Left colon (tissue), 2 donors: ENCODE measurements around the gene STAT4. TPM values are rescaled to one million over a fixed set of nuclear protein-coding genes. Genes with fewer than 3 reads are reported as not detected.
"Not testable (repeated sequence)": the region's sequence is repeated elsewhere in the genome, so short reads cannot be mapped to it uniquely, and the experiment has no call there.

Experiments
- ATAC-seq: fragments of 200-7000 bp; cut with Tn5 transposase; one replicate; pipeline ENCODE4 v1.9.1; 2020; ENCODE audit warnings: mild to moderate bottlenecking, moderate library complexity
- DNase-seq, 2 donors: peaks; one replicate each; pipeline ENCODE4 v3.0.0-alpha.2; 2020
- intact Hi-C, 2 donors: fragments of 100-400 bp; cut with DNase I in 1 of 2; cut with micrococcal nuclease in 1 of 2; formaldehyde crosslinking; loops; one replicate each; pipeline versions ENCODE4 v1.11.2 to v1.14.0; 2022; cut with DNase I, micrococcal nuclease
- total RNA-seq, 2 donors: library from RNA; stranded (reverse); fragmentation: NEBNext Ultra II Directional; extraction: Animal tissue kit (Norgen Biotek cat#: 25700); gene quantifications; one replicate each; pipeline ENCODE4 v1.2.1, GENCODE V29; 2021
- donor health status: DM: no; HTN: no; CAD: no.
- donor health status: DM: yes; HTN: yes; CAD: no.

Gene STAT4
- total RNA-seq, 2 donors from 2014 or later: 1.7 to 2.3 TPM

DNA sequence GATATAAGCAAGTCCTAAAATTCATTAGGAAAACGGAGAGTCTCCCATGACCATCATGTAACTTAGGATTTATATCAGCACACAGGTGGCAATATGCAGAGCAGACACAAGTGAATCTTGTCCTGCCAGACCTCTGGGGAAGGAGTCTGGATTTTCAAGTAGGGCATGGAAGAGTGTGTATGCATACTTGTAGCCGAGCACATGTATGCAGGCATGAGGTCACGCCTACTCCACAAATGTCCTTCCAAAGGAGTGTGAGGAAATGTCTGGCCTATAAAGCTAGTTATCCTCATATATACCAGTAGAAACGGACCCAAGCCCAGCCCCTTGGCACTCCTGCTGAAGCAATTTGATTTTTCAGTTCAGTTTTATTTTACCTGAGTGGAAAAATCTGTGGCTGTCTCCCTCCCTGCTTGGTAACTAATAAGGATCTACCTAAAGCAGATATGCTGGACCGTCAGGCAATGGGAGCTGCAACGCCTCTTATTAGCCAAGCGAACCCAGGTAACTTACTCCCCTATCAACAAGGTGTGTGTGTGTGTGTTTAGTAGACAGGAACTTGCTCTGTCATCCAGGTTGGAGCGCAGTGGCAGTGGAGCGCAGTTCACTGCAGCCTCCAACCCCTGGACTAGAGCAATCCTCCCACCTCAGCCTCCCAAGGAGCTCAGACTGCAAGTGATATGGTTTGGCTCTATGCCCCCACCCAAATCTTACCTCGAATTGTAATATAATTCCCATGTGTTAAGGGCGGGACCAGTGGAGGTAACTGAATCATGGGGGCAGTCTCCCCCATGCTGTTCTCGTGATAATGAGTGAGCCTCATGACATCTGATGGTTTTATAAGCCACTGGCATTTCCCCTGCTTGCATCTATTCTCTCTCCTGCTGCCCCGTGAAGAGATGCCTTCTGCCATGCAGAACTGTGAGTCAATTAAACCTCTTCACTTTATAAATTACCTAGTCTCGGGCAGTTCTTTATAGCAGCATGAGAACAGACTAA is 139.6 kb downstream of the STAT4 start:
- intact Hi-C loops: no loop called here
- DNase-seq (no peak), ATAC-seq (no peak)

DNA sequence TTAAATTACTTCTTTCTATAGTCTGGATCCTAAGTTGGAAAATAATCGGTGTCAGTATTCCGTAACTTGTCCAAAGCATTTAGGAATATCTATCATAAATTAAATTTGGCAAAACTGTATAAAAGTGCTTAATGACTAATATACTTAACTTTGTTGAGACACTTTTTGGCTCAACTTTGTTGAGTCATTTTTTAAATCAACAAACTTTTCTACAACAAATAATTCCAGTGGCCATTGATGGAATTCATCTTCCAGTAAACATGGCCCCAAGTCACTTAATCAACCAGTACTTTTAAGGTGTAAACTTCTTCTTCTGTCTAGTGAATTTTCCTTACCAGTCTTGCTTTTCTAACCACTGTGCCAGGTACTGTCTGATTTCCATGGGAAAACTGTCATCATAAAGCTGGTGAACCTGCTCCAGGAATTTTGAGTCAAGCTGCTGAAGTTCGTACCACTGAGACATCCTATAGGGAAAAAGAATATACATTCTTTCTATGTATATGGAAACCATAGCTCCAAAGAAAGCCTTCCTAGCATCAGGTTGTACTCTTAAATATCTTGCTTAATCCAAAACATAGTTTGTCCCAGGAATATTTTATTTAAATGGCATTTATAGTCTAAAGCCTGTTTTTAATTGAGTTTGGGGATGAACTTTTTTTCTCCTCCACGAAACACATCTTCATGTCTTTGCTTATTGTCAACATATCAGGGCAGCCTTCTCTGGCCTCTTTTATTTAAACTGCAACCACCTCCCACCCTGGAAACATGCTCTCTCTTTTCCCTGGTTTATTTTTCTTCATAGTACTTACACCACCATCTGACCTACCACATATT is 141.0 kb downstream of the STAT4 start:
- intact Hi-C loops: no loop called here

DNA sequence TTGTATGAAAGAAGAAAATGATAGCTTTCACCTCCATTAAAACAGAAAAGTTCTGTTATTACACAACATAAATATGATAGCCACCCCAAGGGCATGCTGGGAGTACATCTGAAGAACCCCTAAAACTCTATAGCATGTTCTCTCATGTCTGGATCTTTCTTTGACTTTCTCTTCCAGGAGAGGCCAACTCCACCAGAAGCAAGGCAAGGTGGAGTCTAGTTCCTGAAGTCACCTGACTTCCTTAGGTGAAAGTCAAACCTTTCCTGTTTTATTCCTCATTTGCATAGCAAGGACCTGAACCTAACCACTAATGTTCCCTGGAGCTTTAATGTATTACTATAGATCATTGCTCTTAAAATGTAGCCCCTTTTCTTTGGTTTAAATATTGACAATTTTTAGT is 142.5 kb downstream of the STAT4 start:
- intact Hi-C loops: no loop called here
- ATAC-seq (no peak), DNase-seq (no peak)

More for the DNA sequence above, 141.0 kb downstream of the STAT4 start:
- DNase-seq: no peak
- no peak for ATAC-seq

DNA sequence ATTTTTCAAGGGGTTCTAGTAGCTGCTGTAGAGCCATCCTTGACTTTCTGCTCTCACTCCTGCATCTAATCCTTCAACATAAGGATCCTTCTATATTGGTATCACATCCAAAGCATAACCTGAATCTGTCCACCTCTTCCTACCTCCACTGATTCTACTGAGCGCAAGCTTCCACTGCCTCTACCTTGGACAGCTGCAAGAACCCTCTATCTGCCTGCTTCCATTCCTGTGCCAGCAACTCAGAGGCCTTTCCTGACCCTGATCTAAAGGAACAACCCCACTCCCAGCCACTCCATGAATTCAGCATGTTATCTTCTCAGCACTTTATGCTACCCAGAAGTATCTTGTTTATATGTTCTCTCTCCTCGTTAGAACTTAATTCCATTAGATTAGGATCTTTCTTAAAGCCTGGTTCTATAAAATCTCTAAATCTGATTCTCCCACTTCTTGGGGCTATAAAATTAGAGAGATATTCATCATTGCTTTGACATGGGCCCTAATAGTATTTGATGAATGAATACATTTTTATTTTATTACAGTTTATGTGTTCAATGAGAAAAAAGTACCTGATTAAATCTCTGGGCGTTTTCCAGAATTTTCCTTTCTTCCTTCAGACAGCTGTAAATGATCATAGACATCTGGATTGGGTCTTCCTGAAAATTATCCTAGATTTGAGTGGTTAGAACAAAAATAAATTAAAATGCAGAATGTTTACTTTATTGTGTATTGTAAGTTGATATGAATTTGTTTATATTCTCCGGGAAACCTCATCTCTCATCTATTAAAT is 143.6 kb downstream of the STAT4 start:
- intact Hi-C loops: no loop called here
- DNase-seq (no peak), ATAC-seq (no peak)

DNA sequence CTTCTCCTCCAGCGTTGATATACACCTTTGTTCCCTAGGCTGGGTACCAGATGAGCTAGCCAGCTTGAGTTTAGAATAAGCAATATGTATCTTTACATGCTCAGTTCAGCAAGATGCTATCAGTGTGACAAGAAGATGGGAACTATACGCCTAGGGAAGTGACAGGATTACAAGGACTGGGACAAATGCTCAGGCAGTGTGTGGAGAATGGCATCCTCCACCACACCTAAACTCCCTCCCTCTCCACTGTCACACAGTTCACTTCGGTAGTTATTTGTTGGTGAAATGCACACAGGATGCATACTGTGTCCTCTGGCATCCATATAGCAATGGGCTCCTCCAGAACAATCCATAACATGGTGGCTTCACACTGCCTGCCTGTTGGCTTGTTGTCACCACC is 144.5 kb downstream of the STAT4 start:
- intact Hi-C loops: no loop called here
- no peak for ATAC-seq

DNA sequence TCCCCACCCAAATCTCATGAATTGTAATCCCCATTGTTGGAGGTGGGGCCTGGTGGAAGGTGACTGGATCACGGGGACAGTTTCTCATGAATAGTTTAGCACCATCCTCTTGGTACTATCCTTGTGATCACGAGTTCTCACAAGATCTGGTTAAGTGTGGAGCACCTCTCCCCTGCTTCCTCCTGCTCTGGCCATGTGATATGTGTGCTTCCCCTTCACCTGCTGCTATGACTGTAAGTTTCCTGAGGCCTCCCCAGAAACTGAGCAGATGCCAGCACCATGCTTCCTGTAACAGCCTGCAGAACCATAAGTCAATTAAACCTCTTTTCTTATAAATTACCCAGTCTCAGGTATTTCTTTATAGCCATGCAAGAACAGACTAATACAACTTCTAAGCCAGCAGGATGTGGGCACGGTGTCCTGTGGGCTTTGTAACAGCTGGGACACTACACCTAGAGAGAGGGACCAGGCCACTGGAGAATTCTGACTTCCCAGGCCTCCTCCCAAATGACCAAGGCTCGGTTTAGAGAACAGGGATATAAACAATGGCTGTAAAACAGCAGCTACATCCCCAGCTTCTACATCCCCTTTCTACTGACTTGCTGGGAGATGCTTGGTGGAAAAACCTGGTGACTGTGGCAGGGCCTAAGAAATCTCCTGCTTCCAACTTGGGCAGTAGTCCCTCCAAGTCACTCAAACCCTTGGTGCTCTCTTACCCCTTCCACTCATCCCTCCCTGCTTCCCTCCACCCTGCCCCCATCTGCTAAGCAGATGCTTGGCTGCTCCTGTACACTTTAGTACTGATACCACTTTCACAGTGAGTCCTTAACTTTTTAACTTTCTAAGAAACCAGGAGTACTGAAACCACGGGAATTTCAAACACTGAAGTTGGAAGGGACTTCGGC is 147.1 kb downstream of the STAT4 start:
- intact Hi-C loops: no loop called here
- DNase-seq: no peak
- ATAC-seq: no peak

More for the DNA sequence above, 144.5 kb downstream of the STAT4 start:
- no peak for DNase-seq

DNA sequence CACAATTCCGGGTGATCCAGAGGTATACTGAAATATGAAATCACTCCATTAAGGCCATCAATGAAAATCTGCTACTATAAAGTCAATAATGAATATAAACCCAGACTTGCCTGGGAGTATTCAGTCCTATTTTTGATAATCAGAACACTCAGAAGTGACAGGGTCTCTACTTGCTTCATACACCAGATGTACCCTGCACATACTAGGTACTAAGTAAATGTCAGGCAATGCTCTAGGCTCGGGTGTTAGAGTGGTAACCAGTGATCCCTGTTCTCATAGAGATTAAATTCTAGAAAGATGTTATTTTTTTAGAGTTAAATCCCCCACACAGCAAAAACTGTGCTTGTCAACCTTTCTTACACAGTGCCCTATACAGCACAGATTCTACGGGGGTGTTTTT is 149.2 kb downstream of the STAT4 start:
- ATAC-seq: no peak
- no peak for DNase-seq
- intact Hi-C loops: no loop called here

DNA sequence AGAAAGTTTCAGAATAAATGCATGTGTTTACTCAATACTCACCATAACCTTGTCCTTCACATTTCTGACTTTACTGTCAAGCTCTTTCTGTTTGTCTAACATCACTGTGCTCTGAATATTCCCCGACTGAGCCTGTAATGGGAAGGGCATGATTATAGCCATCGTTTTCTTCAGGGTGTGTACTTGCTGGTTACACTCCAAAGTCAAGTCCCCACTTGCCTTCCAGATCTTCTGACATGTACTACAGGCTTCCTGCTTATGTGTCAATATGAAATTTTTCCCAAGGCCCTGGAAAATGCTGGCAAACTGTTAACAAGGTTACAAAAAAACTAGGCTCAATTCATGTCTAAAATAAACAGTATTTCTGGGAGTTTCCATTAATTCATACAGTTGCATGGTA is 149.8 kb downstream of the STAT4 start:
- DNase-seq: no peak
- intact Hi-C loops: no loop called here
- ATAC-seq: peak; percentile 77

DNA sequence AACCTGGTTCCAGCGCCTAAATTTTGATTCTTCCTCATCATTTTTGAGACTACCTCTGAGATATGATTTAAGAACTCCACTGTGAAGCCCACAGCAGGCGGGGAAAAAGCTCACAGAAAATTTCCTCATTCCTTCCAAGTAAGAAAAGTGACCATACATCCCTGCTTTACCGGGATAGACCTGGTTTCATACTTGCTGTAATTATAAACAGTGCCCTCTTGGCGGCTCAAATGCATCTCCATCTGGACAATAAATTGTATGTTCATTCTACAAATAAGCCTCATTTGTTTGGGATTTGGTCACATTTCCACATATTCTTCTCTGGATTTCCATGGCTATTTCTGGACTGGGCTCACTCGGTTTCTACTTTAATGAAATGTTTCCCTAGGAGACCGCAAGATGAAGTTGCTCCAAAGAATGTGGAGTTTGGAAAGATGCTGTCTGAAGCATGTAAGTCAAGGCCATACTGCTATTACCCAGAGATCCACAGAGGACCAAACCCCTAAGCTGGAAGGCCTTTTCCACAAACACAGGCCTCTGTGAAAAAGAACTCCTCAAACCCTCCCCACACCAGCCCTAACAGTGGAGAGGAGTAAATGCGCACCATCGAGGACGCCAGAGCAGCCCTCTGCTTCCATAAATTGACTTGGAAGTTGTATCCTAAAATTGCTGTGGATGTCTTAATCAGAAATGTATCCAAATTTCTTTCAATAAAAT is 150.7 kb downstream of the STAT4 start:
- ATAC-seq (no peak), DNase-seq (no peak)
- intact Hi-C loops: no loop called here

DNA sequence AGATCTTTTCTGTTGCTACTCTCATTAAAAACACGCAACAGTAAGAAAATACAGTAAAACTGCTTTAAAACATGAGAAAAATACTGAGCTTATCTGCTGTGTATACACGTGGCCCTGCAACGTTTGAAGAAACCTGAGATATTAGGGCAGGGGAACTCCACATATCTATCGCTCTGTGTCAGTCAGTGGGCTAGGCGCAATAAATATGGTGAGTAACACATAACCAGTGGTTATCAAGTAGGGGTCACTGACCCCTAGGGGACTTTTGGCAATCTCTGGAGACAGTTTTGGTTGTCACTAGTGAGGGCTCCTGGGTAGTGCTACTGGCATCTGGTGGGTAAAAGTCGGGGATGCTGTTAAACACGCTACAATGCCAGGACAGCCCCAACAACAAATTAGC is 151.7 kb downstream of the STAT4 start:
- no peak for DNase-seq
- intact Hi-C loops: no loop called here

DNA sequence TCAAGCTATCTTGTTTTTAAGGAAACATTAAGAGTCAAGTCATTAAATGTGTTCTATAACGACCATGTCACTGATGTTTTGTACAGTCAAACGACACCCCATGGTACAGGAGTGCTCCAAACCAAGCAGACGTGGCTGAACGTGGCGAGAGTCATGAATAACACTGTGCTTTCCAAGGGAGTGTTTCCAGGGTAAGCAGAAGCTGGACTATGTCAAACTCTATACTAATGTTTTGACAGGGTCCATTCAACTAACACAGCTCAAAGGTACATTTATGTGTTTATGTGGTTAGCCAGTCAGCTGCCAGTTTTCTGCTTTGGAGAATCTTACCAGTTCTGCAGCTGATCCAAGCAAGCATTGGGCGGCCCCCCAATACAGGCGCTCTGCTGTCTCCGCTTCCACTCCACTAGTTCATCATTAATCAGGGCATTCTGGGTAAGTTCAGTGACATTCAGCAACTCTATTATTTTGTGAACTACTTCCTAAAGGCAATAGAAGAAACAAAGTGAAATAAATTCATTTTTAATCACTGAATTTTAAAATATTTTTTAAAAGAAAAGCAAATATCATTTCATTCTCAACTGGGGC is 153.2 kb downstream of the STAT4 start:
- DNase-seq: no peak
- ATAC-seq: no peak
- intact Hi-C loops: no loop called here

More for the DNA sequence above, 151.7 kb downstream of the STAT4 start:
- ATAC-seq: no peak

DNA sequence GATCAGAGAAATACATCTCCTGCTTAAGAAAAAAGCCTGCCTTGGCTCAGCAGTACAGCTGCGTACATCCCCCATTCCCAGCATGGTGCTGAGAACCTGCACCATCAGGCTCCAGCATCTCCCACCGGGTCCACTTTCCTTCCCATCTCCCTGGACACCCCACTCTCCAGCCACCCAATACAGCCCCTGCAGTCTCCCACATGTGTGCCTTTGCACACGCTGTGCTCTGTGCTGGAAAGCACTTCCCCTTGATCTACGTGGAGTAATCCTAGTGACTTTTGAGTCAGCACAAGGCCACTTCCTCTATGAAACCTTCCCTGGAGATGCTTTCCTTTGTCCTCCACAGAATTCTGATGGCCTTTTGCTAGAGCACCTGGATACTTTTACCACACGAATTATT is 153.8 kb downstream of the STAT4 start:
- no peak for DNase-seq
- ATAC-seq: no peak
- intact Hi-C loops: no loop called here

DNA sequence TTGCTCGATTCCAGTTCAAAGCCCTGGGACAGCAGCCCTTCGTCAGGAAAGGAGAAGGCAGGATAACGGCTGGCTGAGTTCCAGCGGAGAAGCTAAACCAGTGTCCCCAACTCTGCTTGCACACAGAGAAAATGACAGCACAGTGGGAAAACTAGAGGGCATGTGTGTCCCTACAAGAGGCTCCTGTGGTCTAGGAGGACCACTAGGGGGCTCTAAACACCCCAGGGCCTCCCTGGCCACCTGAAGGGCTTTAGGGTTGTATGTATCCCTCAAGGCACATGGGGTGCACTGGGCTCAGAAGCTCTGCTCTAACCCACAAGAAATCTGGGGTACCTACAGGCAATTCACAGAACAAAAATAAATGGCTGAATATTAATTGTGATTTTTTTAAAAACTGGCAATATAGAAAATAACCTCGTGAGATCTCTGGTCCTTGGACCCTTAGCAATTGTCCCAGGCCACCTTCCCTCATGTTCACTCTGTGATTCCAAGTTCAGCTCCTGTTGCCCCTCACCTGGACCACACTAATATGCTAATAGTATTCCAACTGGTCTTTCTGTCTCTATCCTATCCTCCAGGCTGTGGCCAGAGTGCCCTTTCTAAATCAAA is 154.4 kb downstream of the STAT4 start:
- intact Hi-C loops: no loop called here
- DNase-seq (peak in 1 of 2 donors; percentile 19), ATAC-seq (peak; percentile 62)

DNA sequence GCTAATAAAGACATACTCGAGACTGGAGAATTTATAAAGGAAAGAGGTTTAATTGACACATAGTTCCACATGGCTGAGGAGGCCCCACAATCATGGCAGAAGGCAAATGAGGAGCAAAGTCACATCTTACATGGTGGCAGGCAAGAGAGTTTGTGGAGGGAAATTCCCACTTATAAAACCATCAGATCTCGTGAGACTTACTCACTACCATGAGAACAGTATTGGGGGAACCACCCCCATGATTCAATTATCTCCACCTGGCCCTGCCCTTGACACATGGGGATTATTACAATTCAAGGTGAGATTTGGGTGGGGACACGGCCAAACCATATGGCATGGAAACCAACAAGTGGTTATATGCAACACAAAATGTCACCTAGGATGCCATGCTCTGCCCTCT is 155.5 kb downstream of the STAT4 start:
- intact Hi-C loops, ATAC-seq: not testable (repeated sequence)

DNA sequence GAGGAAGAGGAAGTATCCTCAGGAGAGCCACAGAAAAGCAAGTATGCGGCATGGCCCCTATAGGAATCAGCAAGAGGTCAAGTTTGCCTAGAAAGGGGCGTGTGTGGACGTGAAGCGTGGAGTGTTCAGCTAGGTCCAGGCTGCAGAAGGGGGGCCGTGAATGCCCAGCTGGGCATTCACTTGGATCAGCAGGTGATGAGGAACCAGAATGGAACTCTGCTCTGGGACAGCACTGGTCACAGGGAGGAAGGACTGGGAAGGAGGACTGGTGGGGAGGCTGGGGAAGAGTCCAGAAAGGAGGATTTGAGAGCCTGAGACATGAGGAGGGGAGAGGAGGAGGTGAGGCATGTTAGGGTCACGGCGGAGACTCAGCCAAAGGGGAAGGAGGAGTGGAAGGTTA is 156.6 kb downstream of the STAT4 start:
- ATAC-seq (no peak), DNase-seq (no peak)
- intact Hi-C loops: no loop called here

More for the DNA sequence above, 155.5 kb downstream of the STAT4 start:
- DNase-seq: not testable (repeated sequence)

DNA sequence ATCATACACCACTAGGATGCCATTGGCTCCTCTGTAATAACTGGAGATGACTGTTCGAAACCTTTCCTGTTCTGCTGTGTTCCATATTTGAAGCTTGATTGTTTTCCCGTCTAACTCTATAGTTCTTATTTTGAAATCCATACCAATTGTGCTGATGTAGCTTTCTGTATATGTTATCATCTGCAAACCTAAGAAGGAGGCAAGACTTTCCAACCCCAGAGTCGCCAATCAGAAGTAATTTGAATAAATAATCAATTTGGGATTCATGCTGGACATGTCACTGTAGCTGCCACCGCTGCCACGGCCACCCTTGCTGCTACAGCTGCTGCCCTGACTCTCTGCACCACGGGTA is 157.5 kb downstream of the STAT4 start:
- intact Hi-C loops: no loop called here
- DNase-seq (no peak), ATAC-seq (no peak)

DNA sequence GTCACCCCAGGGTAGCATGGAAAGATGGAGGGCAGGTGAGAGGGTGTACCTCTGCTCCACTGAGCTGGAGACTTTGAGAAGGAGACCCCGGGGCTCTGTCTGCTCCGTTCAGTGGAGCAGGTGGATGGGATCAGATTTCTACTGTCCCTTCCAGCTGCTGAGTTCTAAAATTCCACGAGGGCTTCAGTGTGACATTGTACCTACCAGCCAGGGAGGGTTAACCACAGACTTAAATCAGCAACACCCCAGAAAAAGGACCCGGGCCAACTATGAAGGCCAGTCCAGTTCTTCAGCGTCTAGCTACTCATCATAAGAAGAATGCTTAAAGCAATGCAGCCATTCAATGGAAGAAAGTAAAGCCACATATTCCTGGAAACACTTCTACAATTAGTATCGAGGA is 160.7 kb downstream of the STAT4 start:
- intact Hi-C loops: no loop called here
- ATAC-seq (no peak), DNase-seq (no peak)
